HG03108 (cell line): ENCODE measurements around the gene ZNF827.

ENCODE experiments used
- ATAC-seq: cut with Tn5 transposase; IDR thresholded peaks from one replicate; pipeline ENCODE4 v1.9.1; 2021; ENCODE audit warnings: moderate library complexity; ENCODE audit not compliant: unreplicated experiment

Gene ZNF827

GRCh38 chr4:145934434-145935047, 4.1 kb downstream of the ZNF827 start:
- no peak for ATAC-seq

- no peak for ATAC-seq
Measured at GRCh38 chr4:145933134-145933533, 5.5 kb downstream of the ZNF827 start.

GRCh38 chr4:145931403-145931802, 7.2 kb downstream of the ZNF827 start:
- ATAC-seq, result no peak

- ATAC-seq, result no peak
Measured at GRCh38 chr4:145930592-145930991, 8.0 kb downstream of the ZNF827 start.

GRCh38 chr4:145929415-145930178, 9.0 kb downstream of the ZNF827 start:
- ATAC-seq, result no peak

GRCh38 chr4:145928748-145929147, 9.9 kb downstream of the ZNF827 start:
- no peak for ATAC-seq

- no peak for ATAC-seq
Measured at GRCh38 chr4:145927030-145927429, 11.6 kb downstream of the ZNF827 start.

GRCh38 chr4:145921231-145921630, 17.4 kb downstream of the ZNF827 start:
- ATAC-seq, result no peak

- no peak for ATAC-seq
Measured at GRCh38 chr4:145920205-145920604, 18.4 kb downstream of the ZNF827 start.

- ATAC-seq, result no peak
Measured at GRCh38 chr4:145912376-145912775, 26.2 kb downstream of the ZNF827 start.

GRCh38 chr4:145909773-145910172, 28.9 kb downstream of the ZNF827 start:
- no peak for ATAC-seq

- ATAC-seq, result no peak
Measured at GRCh38 chr4:145909281-145909715, 29.3 kb downstream of the ZNF827 start.

GRCh38 chr4:145907812-145908211, 30.8 kb downstream of the ZNF827 start:
- no peak for ATAC-seq

- no peak for ATAC-seq
Measured at GRCh38 chr4:145907390-145907789, 31.2 kb downstream of the ZNF827 start.

GRCh38 chr4:145904413-145905177, 34.0 kb downstream of the ZNF827 start:
- ATAC-seq, result no peak

GRCh38 chr4:145902522-145902921, 36.1 kb downstream of the ZNF827 start:
- ATAC-seq, result no peak

- no peak for ATAC-seq
Measured at GRCh38 chr4:145899886-145900460, 38.6 kb downstream of the ZNF827 start.

- ATAC-seq, result no peak
Measured at GRCh38 chr4:145898926-145899531, 39.6 kb downstream of the ZNF827 start.

- ATAC-seq, result no peak
Measured at GRCh38 chr4:145898466-145898865, 40.2 kb downstream of the ZNF827 start.

GRCh38 chr4:145895056-145895455, 43.6 kb downstream of the ZNF827 start:
- no peak for ATAC-seq

GRCh38 chr4:145891958-145892357, 46.7 kb downstream of the ZNF827 start:
- ATAC-seq, result no peak
